ENCODE measurements around the gene KCNK15.

DNA sequence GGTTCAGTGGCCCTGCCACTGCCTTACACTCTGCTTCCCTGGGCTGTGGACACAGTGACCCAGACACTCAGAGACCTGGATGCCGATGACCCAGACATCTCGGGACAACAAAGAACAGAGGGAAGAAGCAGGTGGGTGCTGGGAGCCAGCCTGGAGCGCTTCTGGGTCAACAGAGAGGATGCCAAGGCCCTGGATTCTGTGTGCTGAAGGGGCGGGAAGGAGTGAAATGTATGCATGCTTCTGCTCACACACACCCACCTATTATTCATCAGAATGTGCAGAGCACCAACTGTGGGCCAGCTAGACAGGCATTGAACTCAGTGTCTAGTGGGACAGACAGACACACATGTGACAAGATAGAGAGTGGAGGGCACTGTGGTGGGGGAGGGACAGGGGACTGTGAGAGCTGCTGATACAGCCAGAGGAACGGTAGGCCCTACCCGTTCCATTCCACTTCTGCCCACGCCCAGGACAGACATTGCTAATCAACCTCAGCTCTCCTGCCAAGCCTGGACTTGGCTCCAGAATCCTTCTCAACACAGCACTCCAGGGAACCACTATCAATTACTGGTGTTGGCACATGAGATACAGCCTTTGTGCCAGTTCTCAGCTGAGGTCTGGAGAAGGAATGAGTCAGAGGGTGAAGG, 20.2 kb downstream of the KCNK15 start:
- no peak for TF ChIP-seq POLR2A (IDR thresholded peaks at IDR 0.05)
- TF ChIP-seq, protein P1, sequence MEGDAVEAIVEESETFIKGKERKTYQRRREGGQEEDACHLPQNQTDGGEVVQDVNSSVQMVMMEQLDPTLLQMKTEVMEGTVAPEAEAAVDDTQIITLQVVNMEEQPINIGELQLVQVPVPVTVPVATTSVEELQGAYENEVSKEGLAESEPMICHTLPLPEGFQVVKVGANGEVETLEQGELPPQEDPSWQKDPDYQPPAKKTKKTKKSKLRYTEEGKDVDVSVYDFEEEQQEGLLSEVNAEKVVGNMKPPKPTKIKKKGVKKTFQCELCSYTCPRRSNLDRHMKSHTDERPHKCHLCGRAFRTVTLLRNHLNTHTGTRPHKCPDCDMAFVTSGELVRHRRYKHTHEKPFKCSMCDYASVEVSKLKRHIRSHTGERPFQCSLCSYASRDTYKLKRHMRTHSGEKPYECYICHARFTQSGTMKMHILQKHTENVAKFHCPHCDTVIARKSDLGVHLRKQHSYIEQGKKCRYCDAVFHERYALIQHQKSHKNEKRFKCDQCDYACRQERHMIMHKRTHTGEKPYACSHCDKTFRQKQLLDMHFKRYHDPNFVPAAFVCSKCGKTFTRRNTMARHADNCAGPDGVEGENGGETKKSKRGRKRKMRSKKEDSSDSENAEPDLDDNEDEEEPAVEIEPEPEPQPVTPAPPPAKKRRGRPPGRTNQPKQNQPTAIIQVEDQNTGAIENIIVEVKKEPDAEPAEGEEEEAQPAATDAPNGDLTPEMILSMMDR (IDR thresholded peaks at IDR 0.05), result no peak
